HepG2 (cell line): ENCODE data around the gene TECRL. TPM values are rescaled to one million over a fixed set of nuclear protein-coding genes. Genes with fewer than 3 reads are reported as not detected.

Experiments
- ATAC-seq: fragments of 200-7000 bp; cut with Tn5 transposase; 3 replicates; pipeline ENCODE4 v1.9.1; 2020; ENCODE audit warnings: mild to moderate bottlenecking, moderate library complexity
- BruUV-seq: library from RNA; stranded (reverse); fragments of 400-500 nt; replicated peaks from 2 replicates; lab custom pipeline; 2021; lab: Mats Ljungman, UMichigan
- CTCF ChIA-PET: fragments of 300-600 bp; formaldehyde crosslinking; extraction: SDS; loops from one replicate; lab custom pipeline; 2021; ENCODE audit warnings: low total read pairs, inconsistent platforms, low intra/inter-chr PET ratio; lab: Yijun Ruan, JAX
- POLR2A ChIA-PET: fragments of 350-600 bp; sonication (Branson Sonifier 250); formaldehyde crosslinking; loops from one replicate; lab custom pipeline; 2020; ENCODE audit warnings: antibody characterized with exemption, inconsistent platforms; lab: Yijun Ruan, JAX
- DNase-seq: peaks from one replicate; pipeline ENCODE4 v3.0.0-alpha.2; 2015; ENCODE audit warnings: low spot score
- FAIRE-seq: peaks from 3 replicates; lab custom pipeline; 2011; peaks lifted over from hg19 to GRCh38; lab: Jason Lieb, UNC
- H2AFZ ChIP-seq: one replicate; pipeline ENCODE4 v1.6.1; 2011; ENCODE audit warnings: low read length, inconsistent platforms
- H3K27ac ChIP-seq: fragments of 300-600 bp; 3 replicates; pipeline ENCODE4 v1.8.0; 2011; ENCODE audit warnings: mixed run types, mild to moderate bottlenecking, mixed read lengths, low read length, inconsistent platforms; ENCODE audit not compliant: insufficient read depth; ENCODE audit errors: extremely low read length
- H3K27me3 ChIP-seq, 2 experiments: fragments of 200-600 bp in 1 of 2; 2 replicates in 1 of 2; 3 replicates in 1 of 2; pipeline versions ENCODE4 v1.6.0 to v1.8.0; 2011; ENCODE audit warnings: low read length in 2 of 2, mild to moderate bottlenecking in 2 of 2, moderate library complexity in 2 of 2, inconsistent platforms in 1 of 2; ENCODE audit not compliant: insufficient read depth in 2 of 2, control insufficient read depth in 1 of 2
- H3K36me3 ChIP-seq, 2 experiments: fragments of 200-600 bp in 1 of 2; replicated peaks in 1 of 2; 2 replicates in 1 of 2; 3 replicates in 1 of 2; pipeline versions ENCODE4 v1.5.1 to v1.8.0; 2011; ENCODE audit warnings: low read length in 2 of 2, inconsistent platforms in 1 of 2; ENCODE audit not compliant: insufficient read depth in 2 of 2, control insufficient read depth in 1 of 2
- H3K4me1 ChIP-seq: 2 replicates; pipeline ENCODE4 v1.5.1; 2012; ENCODE audit warnings: low read length, inconsistent platforms; ENCODE audit not compliant: insufficient read depth
- H3K4me2 ChIP-seq: 2 replicates; pipeline ENCODE4 v1.6.0; 2011; ENCODE audit warnings: low read depth, low read length, inconsistent platforms
- H3K4me3 ChIP-seq, 3 experiments: fragments of 200-600 bp in 1 of 3; sonication (generic), shearing (Covaris generic) in 1 of 3; replicated peaks in 1 of 3; 2 replicates each; pipeline ENCODE4 v1.5.1; 2011 to 2016; ENCODE audit warnings: low read length in 3 of 3, inconsistent platforms in 2 of 3, low read depth in 2 of 3, mild to moderate bottlenecking in 2 of 3, control low read depth in 1 of 3, mixed read lengths in 1 of 3; ENCODE audit not compliant: insufficient read depth in 1 of 3
- H3K79me2 ChIP-seq: one replicate; pipeline ENCODE4 v1.6.1; 2011; ENCODE audit warnings: low read length, inconsistent platforms; ENCODE audit not compliant: insufficient read depth
- H3K9ac ChIP-seq: 2 replicates; pipeline ENCODE4 v1.6.0; 2011; ENCODE audit warnings: mild to moderate bottlenecking, low read depth, low read length, inconsistent platforms; ENCODE audit not compliant: insufficient read depth
- H3K9me3 ChIP-seq: 2 replicates; pipeline ENCODE4 v1.5.1; 2012; ENCODE audit warnings: mild to moderate bottlenecking, low read length
- H4K20me1 ChIP-seq: 2 replicates; pipeline ENCODE4 v1.6.0; 2011; ENCODE audit warnings: inconsistent platforms, mild to moderate bottlenecking, low read length, moderate library complexity; ENCODE audit not compliant: insufficient read depth
- ARHGAP35 ChIP-seq: sonication (generic); formaldehyde crosslinking; IDR thresholded peaks from 2 replicates; pipeline ENCODE4 v1.9.0; 2022; ENCODE audit warnings: mild to moderate bottlenecking, inconsistent platforms, moderate library complexity, missing genetic modification reagents, borderline replicate concordance
- BHLHE40 ChIP-seq: IDR thresholded peaks from 2 replicates; pipeline ENCODE4 v1.6.1; 2011; ENCODE audit warnings: low read length, improper control_type of control experiment
- CBX1 ChIP-seq: IDR thresholded peaks from one replicate; pipeline ENCODE4 v1.6.1; 2016; ENCODE audit warnings: antibody characterized with exemption, low read depth
- CBX5 ChIP-seq: sonication (generic); formaldehyde crosslinking; IDR thresholded peaks from 2 replicates; pipeline ENCODE4 v1.4.0; 2020; ENCODE audit warnings: missing genetic modification reagents, borderline replicate concordance
- ERF ChIP-seq: IDR thresholded peaks from 2 replicates; pipeline ENCODE4 v1.6.1; 2018; ENCODE audit warnings: missing biosample characterization, missing genetic modification reagents
- ONECUT2 ChIP-seq: sonication (generic); formaldehyde crosslinking; IDR thresholded peaks from 2 replicates; pipeline ENCODE4 v1.4.0; 2020; ENCODE audit warnings: missing genetic modification reagents
- SETDB1 ChIP-seq: sonication (generic); formaldehyde crosslinking; IDR thresholded peaks from 2 replicates; pipeline ENCODE4 v1.5.1; 2020; ENCODE audit warnings: missing genetic modification reagents, mild to moderate bottlenecking, borderline replicate concordance
- SMAD9 ChIP-seq: sonication (generic); formaldehyde crosslinking; IDR thresholded peaks from 2 replicates; pipeline ENCODE4 v1.5.1; 2020; ENCODE audit warnings: mild to moderate bottlenecking, missing genetic modification reagents
- STAT5B ChIP-seq: sonication (generic); formaldehyde crosslinking; IDR thresholded peaks from 2 replicates; pipeline ENCODE4 v1.4.0; 2020; ENCODE audit warnings: missing genetic modification reagents
- YY1 ChIP-seq: IDR thresholded peaks from 2 replicates; pipeline ENCODE4 v1.6.1; 2011; ENCODE audit warnings: low read length, low read depth, moderate library complexity, mild to moderate bottlenecking; ENCODE audit not compliant: insufficient read depth, insufficient replicate concordance
- ZNF337 ChIP-seq: sonication (generic); formaldehyde crosslinking; IDR thresholded peaks from 2 replicates; pipeline ENCODE4 v1.5.1; 2020; ENCODE audit warnings: missing genetic modification reagents, low read depth, mild to moderate bottlenecking, borderline replicate concordance
- ZNF562 ChIP-seq: sonication (generic); formaldehyde crosslinking; IDR thresholded peaks from 2 replicates; pipeline ENCODE4 v1.8.0; 2022; ENCODE audit warnings: missing genetic modification reagents, borderline replicate concordance
- ZNF616 ChIP-seq: sonication (generic); formaldehyde crosslinking; IDR thresholded peaks from 2 replicates; pipeline ENCODE4 v1.5.0; 2020; ENCODE audit warnings: low read depth, mild to moderate bottlenecking, missing genetic modification reagents
- ZNF788 ChIP-seq: sonication (generic); formaldehyde crosslinking; IDR thresholded peaks from 2 replicates; pipeline ENCODE4 v1.5.0; 2020; ENCODE audit warnings: mild to moderate bottlenecking, missing genetic modification reagents, borderline replicate concordance
- WGBS: methylation state at CpG from one replicate; pipeline ENCODE4 v1.1.6; 2017; ENCODE audit warnings: low lambda C conversion rate; 5-methylcytosine and 5-hydroxymethylcytosine counted together
- in situ Hi-C: cut with HindIII; loops from 2 replicates; pipeline ENCODE4 v1.10.0; 2017; ENCODE audit warnings: low pct_unique_long_range_greater_than_20kb; ENCODE audit not compliant: extremely low pct_ligation_motif_present
- intact Hi-C: fragments of 100-400 bp; cut with micrococcal nuclease; formaldehyde crosslinking; loops from one replicate; pipeline ENCODE4 v1.10.0; 2022; ENCODE audit not compliant: unreplicated experiment
- polyA plus RNA-seq, 8 experiments: library from polyadenylated mRNA; depleted of rRNA in 3 of 8; stranded (reverse) in 7 of 8; unstranded in 1 of 8; fragments of >200 nt; fragmentation: Illumina TruSeq in 4 of 8; extraction: Trizol in 4 of 8; gene quantifications; 2 replicates each; pipeline versions ENCODE4 v1.2.1 to v1.2.3, GENCODE V29; 2011 to 2016; ENCODE audit warnings: low read depth in 4 of 8, missing spikeins in 1 of 8, mixed read lengths in 1 of 8; ENCODE audit not compliant: insufficient read depth in 1 of 8
- total RNA-seq, 5 experiments: library from RNA; depleted of rRNA; stranded (reverse); fragments of >200 nt; fragmentation: Illumina TruSeq; extraction: Trizol; gene quantifications; 2 replicates each; pipeline ENCODE4 v1.2.3, GENCODE V29; 2016; ENCODE audit warnings: low read depth in 1 of 5
- TF ChIP-seq, protein P1 (sequence below): IDR thresholded peaks from 2 replicates; pipeline ENCODE4 v1.6.1; 2016; ENCODE audit warnings: low read depth, control low read depth
- TF ChIP-seq, protein P2 (sequence below): IDR thresholded peaks from 2 replicates; pipeline ENCODE4 v1.6.1; 2016; ENCODE audit warnings: control low read depth
- TF ChIP-seq, protein P3 (sequence below): sonication (generic); formaldehyde crosslinking; IDR thresholded peaks from 2 replicates; pipeline ENCODE4 v1.4.0; 2020; ENCODE audit warnings: mild to moderate bottlenecking, missing genetic modification reagents
- TF ChIP-seq, protein P4 (sequence below): IDR thresholded peaks from 2 replicates; pipeline ENCODE4 v1.6.1; 2018; ENCODE audit warnings: missing genetic modification reagents, mild to moderate bottlenecking, missing compliant biosample characterization
- TF ChIP-seq, protein P5 (sequence below): sonication (generic); formaldehyde crosslinking; IDR thresholded peaks from 2 replicates; pipeline ENCODE4 v1.4.0; 2020; ENCODE audit warnings: mild to moderate bottlenecking, missing genetic modification reagents

TECRL gene
- total and polyA plus RNA-seq, 2 of the 13 experiments (the other 11 are each of a cell fraction or from before 2014, with no cell fraction given): not detected

DNA sequence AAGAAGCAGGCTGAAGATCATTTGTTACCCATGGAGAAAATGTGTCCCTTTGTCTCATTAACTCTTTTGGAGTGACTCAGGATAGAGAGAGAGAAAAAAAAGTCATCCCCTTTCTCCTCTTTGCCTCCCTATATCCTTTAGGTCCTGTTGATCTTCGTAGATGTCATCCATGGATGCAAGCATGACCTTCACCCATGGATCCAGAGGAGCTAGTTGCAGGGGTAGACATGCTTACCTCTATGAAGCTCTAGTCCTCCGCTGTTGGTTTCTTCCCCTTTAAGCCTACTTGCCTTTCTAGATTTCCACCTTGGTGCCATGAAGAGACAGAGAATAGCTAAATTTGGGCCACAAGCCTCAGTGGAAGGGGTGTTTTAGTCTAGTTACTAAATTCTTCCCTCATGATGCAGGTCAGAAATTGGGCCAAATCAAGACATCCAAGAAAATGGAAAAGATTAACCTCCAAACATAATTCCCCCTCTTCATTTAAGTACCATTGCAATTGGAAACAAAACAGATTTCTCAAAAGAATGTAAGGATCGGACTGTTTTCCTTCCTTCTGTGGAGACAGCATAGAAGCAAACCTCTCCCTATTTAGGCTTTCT lies 178.4 kb downstream of the TECRL start:
- Histone ChIP-seq H3K27ac (no peak overlapping the region), H4K20me1 (no peaks in the 10 kb centered on the region), H2AFZ (no peak overlapping the region), H3K79me2 (no peaks in the 10 kb centered on the region), H3K9ac (no peak overlapping the region), H3K4me3 (no peak overlapping the region), H3K4me2 (no peak overlapping the region), H3K27me3 (no peaks in the 10 kb centered on the region), H3K4me1 (no peaks in the 10 kb centered on the region), H3K9me3 (peaks cover 77% of the 10 kb centered on the region), H3K36me3 (no peaks in the 10 kb centered on the region)
- DNase-seq: no peak
- FAIRE-seq: no peak
- 4% methylated on average over 3 of the region's 3 CpGs for WGBS
- intact Hi-C loops: no loop called here
- no peak for ATAC-seq
- no TSS peak for BruUV-seq
- ChIA-PET CTCF (no interaction called here), POLR2A (no interaction called here)
- in situ Hi-C loops: no loop called here
- TF ChIP-seq CBX5 (CRISPR knock-in tag): peak; percentile 26; the same call in 1 of the 2 replicates
- no peak for TF ChIP-seq ZNF337 (CRISPR knock-in tag)
- TF ChIP-seq ARHGAP35 (CRISPR knock-in tag): no peak
- TF ChIP-seq ZNF788 (CRISPR knock-in tag): no peak
- TF ChIP-seq, protein P1, sequence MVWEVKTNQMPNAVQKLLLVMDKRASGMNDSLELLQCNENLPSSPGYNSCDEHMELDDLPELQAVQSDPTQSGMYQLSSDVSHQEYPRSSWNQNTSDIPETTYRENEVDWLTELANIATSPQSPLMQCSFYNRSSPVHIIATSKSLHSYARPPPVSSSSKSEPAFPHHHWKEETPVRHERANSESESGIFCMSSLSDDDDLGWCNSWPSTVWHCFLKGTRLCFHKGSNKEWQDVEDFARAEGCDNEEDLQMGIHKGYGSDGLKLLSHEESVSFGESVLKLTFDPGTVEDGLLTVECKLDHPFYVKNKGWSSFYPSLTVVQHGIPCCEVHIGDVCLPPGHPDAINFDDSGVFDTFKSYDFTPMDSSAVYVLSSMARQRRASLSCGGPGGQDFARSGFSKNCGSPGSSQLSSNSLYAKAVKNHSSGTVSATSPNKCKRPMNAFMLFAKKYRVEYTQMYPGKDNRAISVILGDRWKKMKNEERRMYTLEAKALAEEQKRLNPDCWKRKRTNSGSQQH (CRISPR knock-in tag): no peak
- no peak for TF ChIP-seq SMAD9
- TF ChIP-seq ONECUT2 (CRISPR knock-in tag): no peak
- TF ChIP-seq ERF (CRISPR knock-in tag): no peak
- TF ChIP-seq SETDB1 (CRISPR knock-in tag): peak; percentile 47; the same call in 1 of the 2 replicates
- TF ChIP-seq CBX1: peak; percentile 96
- TF ChIP-seq, protein P2, sequence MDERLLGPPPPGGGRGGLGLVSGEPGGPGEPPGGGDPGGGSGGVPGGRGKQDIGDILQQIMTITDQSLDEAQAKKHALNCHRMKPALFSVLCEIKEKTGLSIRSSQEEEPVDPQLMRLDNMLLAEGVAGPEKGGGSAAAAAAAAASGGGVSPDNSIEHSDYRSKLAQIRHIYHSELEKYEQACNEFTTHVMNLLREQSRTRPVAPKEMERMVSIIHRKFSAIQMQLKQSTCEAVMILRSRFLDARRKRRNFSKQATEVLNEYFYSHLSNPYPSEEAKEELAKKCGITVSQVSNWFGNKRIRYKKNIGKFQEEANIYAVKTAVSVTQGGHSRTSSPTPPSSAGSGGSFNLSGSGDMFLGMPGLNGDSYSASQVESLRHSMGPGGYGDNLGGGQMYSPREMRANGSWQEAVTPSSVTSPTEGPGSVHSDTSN: no peak
- TF ChIP-seq, protein P3, sequence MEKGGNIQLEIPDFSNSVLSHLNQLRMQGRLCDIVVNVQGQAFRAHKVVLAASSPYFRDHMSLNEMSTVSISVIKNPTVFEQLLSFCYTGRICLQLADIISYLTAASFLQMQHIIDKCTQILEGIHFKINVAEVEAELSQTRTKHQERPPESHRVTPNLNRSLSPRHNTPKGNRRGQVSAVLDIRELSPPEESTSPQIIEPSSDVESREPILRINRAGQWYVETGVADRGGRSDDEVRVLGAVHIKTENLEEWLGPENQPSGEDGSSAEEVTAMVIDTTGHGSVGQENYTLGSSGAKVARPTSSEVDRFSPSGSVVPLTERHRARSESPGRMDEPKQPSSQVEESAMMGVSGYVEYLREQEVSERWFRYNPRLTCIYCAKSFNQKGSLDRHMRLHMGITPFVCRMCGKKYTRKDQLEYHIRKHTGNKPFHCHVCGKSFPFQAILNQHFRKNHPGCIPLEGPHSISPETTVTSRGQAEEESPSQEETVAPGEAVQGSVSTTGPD (CRISPR knock-in tag): no peak
- TF ChIP-seq YY1: no peak
- no peak for TF ChIP-seq ZNF562 (CRISPR knock-in tag)
- TF ChIP-seq STAT5B (CRISPR knock-in tag): no peak
- peak; percentile 100 for TF ChIP-seq ZNF616 (CRISPR knock-in tag)
- TF ChIP-seq, protein P4, sequence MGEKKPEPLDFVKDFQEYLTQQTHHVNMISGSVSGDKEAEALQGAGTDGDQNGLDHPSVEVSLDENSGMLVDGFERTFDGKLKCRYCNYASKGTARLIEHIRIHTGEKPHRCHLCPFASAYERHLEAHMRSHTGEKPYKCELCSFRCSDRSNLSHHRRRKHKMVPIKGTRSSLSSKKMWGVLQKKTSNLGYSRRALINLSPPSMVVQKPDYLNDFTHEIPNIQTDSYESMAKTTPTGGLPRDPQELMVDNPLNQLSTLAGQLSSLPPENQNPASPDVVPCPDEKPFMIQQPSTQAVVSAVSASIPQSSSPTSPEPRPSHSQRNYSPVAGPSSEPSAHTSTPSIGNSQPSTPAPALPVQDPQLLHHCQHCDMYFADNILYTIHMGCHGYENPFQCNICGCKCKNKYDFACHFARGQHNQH (CRISPR knock-in tag): no peak
- TF ChIP-seq, protein P5, sequence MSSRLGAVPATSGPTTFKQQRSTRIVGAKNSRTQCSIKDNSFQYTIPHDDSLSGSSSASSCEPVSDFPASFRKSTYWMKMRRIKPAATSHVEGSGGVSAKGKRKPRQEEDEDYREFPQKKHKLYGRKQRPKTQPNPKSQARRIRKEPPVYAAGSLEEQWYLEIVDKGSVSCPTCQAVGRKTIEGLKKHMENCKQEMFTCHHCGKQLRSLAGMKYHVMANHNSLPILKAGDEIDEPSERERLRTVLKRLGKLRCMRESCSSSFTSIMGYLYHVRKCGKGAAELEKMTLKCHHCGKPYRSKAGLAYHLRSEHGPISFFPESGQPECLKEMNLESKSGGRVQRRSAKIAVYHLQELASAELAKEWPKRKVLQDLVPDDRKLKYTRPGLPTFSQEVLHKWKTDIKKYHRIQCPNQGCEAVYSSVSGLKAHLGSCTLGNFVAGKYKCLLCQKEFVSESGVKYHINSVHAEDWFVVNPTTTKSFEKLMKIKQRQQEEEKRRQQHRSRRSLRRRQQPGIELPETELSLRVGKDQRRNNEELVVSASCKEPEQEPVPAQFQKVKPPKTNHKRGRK (CRISPR knock-in tag): no peak
- no peak for TF ChIP-seq BHLHE40
